HUES48 (cell line): Measurements from ENCODE around the gene NEU1.
A peak's percentile ranks its signal among the peaks of the same experiment; 100 is the strongest.
"Not testable (repeated sequence)": the region's sequence is repeated elsewhere in the genome, so short reads cannot be mapped to it uniquely, and the experiment has no call there.

Experiments used
- H3K27ac ChIP-seq: one replicate; pipeline ENCODE4 v1.7.0; 2013; ENCODE audit warnings: low read depth, low read length, inconsistent platforms
- H3K27me3 ChIP-seq: 2 replicates; pipeline ENCODE4 v1.6.1; 2013; ENCODE audit warnings: mild to moderate bottlenecking, low read length; ENCODE audit not compliant: control insufficient read depth, insufficient read depth
- H3K36me3 ChIP-seq: 2 replicates; pipeline ENCODE4 v1.6.1; 2013; ENCODE audit warnings: low read length; ENCODE audit not compliant: control insufficient read depth, insufficient read depth
- H3K4me1 ChIP-seq: 2 replicates; pipeline ENCODE4 v1.6.1; 2013; ENCODE audit warnings: mild to moderate bottlenecking, low read length; ENCODE audit not compliant: control insufficient read depth, insufficient read depth
- H3K4me3 ChIP-seq: 2 replicates; pipeline ENCODE4 v1.5.1; 2013; ENCODE audit warnings: mild to moderate bottlenecking, low read depth, low read length
- H3K9ac ChIP-seq: 2 replicates; pipeline ENCODE4 v1.6.1; 2013; ENCODE audit warnings: mild to moderate bottlenecking, low read depth, low read length, moderate library complexity
- H3K9me3 ChIP-seq: 2 replicates; pipeline ENCODE4 v1.6.1; 2013; ENCODE audit warnings: low read length; ENCODE audit not compliant: control insufficient read depth, insufficient read depth

Gene NEU1

GRCh38 chr6:31825553-31825952, 37.1 kb downstream of the NEU1 start:
- Histone ChIP-seq H3K4me3 (0 out of 2 replicates have a peak overlapping the region, but pooled peaks have one; percentile 28), H3K9ac (peak overlapping the region; percentile 7; the same call in 1 of the 2 replicates), H3K9me3 (no peaks in the 10 kb centered on the region), H3K27ac (peak overlapping the region; percentile 67), H3K27me3 (no peaks in the 10 kb centered on the region), H3K36me3 (no peaks in the 10 kb centered on the region), H3K4me1 (peaks cover 23% of the 10 kb centered on the region)

GRCh38 chr6:31823592-31824196, 38.9 kb downstream of the NEU1 start:
- peaks cover 24% of the 10 kb centered on the region for H3K4me1 ChIP-seq
- H3K27ac ChIP-seq, H3K9ac ChIP-seq, H3K9me3 ChIP-seq, H3K36me3 ChIP-seq, H3K27me3 ChIP-seq, H3K4me3 ChIP-seq: not testable (repeated sequence)

- Histone ChIP-seq H3K4me1 (peaks cover 28% of the 10 kb centered on the region), H3K9ac (peak overlapping the region; percentile 87), H3K36me3 (no peaks in the 10 kb centered on the region), H3K9me3 (no peaks in the 10 kb centered on the region), H3K27ac (peak overlapping the region; percentile 93), H3K4me3 (peak overlapping the region; percentile 70), H3K27me3 (no peaks in the 10 kb centered on the region)
Observed at GRCh38 chr6:31822036-31822821, 40.4 kb downstream of the NEU1 start.

GRCh38 chr6:31821301-31822035, 41.2 kb downstream of the NEU1 start:
- Histone ChIP-seq H3K4me3 (peak overlapping the region; percentile 70), H3K27me3 (no peaks in the 10 kb centered on the region), H3K27ac (peak overlapping the region; percentile 93), H3K9ac (peak overlapping the region; percentile 70), H3K9me3 (no peaks in the 10 kb centered on the region), H3K4me1 (peaks cover 25% of the 10 kb centered on the region), H3K36me3 (no peaks in the 10 kb centered on the region)

GRCh38 chr6:31820399-31820798, 42.2 kb downstream of the NEU1 start:
- H3K36me3 ChIP-seq, H3K4me3 ChIP-seq, H3K27ac ChIP-seq, H3K9me3 ChIP-seq, H3K9ac ChIP-seq, H3K27me3 ChIP-seq: not testable (repeated sequence)
- peaks cover 17% of the 10 kb centered on the region for H3K4me1 ChIP-seq

GRCh38 chr6:31819871-31820299, 42.7 kb downstream of the NEU1 start:
- Histone ChIP-seq H3K4me1 (0 out of 2 replicates have a peak, but pooled peaks cover 12% of the 10 kb centered on the region), H3K9ac (no peak overlapping the region), H3K9me3 (no peaks in the 10 kb centered on the region), H3K36me3 (no peaks in the 10 kb centered on the region), H3K27ac (no peak overlapping the region), H3K4me3 (no peak overlapping the region), H3K27me3 (no peaks in the 10 kb centered on the region)

- H3K27me3 ChIP-seq, H3K9ac ChIP-seq, H3K36me3 ChIP-seq, H3K27ac ChIP-seq, H3K9me3 ChIP-seq: not testable (repeated sequence)
- H3K4me1 ChIP-seq: peaks cover 14% of the 10 kb centered on the region; the same call in 1 of the 2 replicates
- H3K4me3 ChIP-seq: peak overlapping the region; percentile 51
Observed at GRCh38 chr6:31817929-31818511, 44.6 kb downstream of the NEU1 start.

GRCh38 chr6:31817133-31817928, 45.3 kb downstream of the NEU1 start:
- H3K4me1 ChIP-seq: peaks cover 14% of the 10 kb centered on the region; the same call in 1 of the 2 replicates
- not testable (repeated sequence) for H3K9me3 ChIP-seq, H3K9ac ChIP-seq, H3K36me3 ChIP-seq, H3K27ac ChIP-seq, H3K27me3 ChIP-seq
- H3K4me3 ChIP-seq: peak overlapping the region; percentile 51

- Histone ChIP-seq H3K4me1 (peaks cover 10% of the 10 kb centered on the region; the same call in 1 of the 2 replicates), H3K27me3 (no peaks in the 10 kb centered on the region), H3K4me3 (peak within 1 kb of the TSS; percentile 72), H3K9ac (peak within 1 kb of the TSS; percentile 46), H3K27ac (peak within 1 kb of the TSS; percentile 100), H3K9me3 (no peaks in the 10 kb centered on the region), H3K36me3 (no peaks in the 10 kb centered on the region)
Observed at GRCh38 chr6:31815025-31815838, 47.4 kb downstream of the NEU1 start, which contains the start of the genes HSPA1A and HSPA1L. Gene HSPA1A, plus strand, starts transcription at chr6:31815543. Its CDS starts 214 bp downstream, at chr6:31815757. Gene HSPA1L, minus strand, starts transcription at chr6:31815283. Its CDS starts 3,311 bp downstream, at chr6:31811972.
